ENCODE data around the gene DHRS4. TPM values are rescaled to one million over a fixed set of nuclear protein-coding genes. Genes with fewer than 3 reads are reported as not detected.

Gene DHRS4
- total and polyA plus RNA-seq, 2 of the 13 experiments (the other 11 are each of a cell fraction or from before 2014, with no cell fraction given) = 23.9 to 45.1 TPM

DNA sequence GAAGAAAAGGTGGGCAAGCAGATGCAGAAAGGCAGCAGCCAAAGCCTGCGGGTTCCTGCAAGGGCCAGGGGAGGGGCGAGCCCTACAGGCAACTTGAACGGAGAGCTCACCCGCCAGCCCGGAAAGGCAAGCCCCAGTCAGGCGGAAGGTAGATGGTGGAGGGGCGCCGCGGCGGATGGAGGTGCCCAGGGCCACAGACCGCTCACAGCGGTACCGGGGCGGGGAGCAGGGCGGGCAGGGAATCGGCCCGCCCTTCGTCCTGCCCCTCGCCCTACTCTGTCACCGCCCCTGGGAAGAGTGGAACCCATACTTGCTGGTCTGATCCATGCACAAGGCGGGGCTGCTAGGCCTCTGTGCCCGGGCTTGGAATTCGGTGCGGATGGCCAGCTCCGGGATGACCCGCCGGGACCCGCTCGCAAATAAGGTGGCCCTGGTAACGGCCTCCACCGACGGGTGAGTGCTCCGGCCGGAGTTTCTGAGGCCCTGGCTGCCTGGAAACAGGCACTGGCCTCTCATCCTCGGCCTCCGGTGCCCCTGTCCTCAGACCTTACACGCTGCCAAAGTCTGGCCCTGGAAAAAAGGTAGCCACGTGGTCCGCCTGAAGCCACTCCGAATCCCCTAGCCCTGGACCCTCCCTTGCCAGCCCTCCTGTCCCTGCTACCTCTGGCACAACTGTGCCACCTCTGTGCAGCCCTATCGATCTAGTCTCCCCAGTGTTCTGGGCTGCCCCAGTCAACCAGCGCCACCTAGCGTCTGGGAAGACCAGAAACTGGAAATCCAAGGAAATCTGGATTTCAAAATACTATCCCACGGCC, at the start of gene DHRS4 (continued):
- TF ChIP-seq STAT5B (CRISPR knock-in tag; IDR thresholded peaks at IDR 0.05) = peak; percentile 95
- TF ChIP-seq ZSCAN12 (CRISPR knock-in tag; IDR thresholded peaks at IDR 0.05) = no peak; the same call in none of the 2 replicates
- TF ChIP-seq ZNF333 (CRISPR knock-in tag; IDR thresholded peaks at IDR 0.05; ENCODE audit: borderline replicate concordance) = peak; percentile 99
- TF ChIP-seq, protein P1, sequence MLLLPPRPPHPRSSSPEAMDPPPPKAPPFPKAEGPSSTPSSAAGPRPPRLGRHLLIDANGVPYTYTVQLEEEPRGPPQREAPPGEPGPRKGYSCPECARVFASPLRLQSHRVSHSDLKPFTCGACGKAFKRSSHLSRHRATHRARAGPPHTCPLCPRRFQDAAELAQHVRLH (CRISPR knock-in tag; IDR thresholded peaks at IDR 0.05; ENCODE audit: borderline replicate concordance, low read depth) = peak; percentile 99
- peak; percentile 96 for TF ChIP-seq ZNF816 (CRISPR knock-in tag; IDR thresholded peaks at IDR 0.05; ENCODE audit: borderline replicate concordance)
- peak; percentile 97 for TF ChIP-seq ASH2L (IDR thresholded peaks at IDR 0.05; ENCODE audit: insufficient read length, low read depth, low read length)
- peak; percentile 85; the same call in 1 of the 2 replicates for TF ChIP-seq SALL2 (CRISPR knock-in tag; IDR thresholded peaks at IDR 0.05)
- TF ChIP-seq ADNP (CRISPR knock-in tag; IDR thresholded peaks at IDR 0.05) = peak; percentile 61; the same call in 1 of the 2 replicates
- TF ChIP-seq, protein P2, sequence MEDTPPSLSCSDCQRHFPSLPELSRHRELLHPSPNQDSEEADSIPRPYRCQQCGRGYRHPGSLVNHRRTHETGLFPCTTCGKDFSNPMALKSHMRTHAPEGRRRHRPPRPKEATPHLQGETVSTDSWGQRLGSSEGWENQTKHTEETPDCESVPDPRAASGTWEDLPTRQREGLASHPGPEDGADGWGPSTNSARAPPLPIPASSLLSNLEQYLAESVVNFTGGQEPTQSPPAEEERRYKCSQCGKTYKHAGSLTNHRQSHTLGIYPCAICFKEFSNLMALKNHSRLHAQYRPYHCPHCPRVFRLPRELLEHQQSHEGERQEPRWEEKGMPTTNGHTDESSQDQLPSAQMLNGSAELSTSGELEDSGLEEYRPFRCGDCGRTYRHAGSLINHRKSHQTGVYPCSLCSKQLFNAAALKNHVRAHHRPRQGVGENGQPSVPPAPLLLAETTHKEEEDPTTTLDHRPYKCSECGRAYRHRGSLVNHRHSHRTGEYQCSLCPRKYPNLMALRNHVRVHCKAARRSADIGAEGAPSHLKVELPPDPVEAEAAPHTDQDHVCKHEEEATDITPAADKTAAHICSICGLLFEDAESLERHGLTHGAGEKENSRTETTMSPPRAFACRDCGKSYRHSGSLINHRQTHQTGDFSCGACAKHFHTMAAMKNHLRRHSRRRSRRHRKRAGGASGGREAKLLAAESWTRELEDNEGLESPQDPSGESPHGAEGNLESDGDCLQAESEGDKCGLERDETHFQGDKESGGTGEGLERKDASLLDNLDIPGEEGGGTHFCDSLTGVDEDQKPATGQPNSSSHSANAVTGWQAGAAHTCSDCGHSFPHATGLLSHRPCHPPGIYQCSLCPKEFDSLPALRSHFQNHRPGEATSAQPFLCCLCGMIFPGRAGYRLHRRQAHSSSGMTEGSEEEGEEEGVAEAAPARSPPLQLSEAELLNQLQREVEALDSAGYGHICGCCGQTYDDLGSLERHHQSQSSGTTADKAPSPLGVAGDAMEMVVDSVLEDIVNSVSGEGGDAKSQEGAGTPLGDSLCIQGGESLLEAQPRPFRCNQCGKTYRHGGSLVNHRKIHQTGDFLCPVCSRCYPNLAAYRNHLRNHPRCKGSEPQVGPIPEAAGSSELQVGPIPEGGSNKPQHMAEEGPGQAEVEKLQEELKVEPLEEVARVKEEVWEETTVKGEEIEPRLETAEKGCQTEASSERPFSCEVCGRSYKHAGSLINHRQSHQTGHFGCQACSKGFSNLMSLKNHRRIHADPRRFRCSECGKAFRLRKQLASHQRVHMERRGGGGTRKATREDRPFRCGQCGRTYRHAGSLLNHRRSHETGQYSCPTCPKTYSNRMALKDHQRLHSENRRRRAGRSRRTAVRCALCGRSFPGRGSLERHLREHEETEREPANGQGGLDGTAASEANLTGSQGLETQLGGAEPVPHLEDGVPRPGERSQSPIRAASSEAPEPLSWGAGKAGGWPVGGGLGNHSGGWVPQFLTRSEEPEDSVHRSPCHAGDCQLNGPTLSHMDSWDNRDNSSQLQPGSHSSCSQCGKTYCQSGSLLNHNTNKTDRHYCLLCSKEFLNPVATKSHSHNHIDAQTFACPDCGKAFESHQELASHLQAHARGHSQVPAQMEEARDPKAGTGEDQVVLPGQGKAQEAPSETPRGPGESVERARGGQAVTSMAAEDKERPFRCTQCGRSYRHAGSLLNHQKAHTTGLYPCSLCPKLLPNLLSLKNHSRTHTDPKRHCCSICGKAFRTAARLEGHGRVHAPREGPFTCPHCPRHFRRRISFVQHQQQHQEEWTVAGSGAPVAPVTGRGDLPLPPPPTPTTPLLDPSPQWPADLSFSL (CRISPR knock-in tag; IDR thresholded peaks at IDR 0.05) = peak; percentile 83; the same call in 1 of the 2 replicates
- peak; percentile 87 for TF ChIP-seq FOXK1 (CRISPR knock-in tag; IDR thresholded peaks at IDR 0.05; ENCODE audit: borderline replicate concordance, low read depth)
- TF ChIP-seq, protein P3, sequence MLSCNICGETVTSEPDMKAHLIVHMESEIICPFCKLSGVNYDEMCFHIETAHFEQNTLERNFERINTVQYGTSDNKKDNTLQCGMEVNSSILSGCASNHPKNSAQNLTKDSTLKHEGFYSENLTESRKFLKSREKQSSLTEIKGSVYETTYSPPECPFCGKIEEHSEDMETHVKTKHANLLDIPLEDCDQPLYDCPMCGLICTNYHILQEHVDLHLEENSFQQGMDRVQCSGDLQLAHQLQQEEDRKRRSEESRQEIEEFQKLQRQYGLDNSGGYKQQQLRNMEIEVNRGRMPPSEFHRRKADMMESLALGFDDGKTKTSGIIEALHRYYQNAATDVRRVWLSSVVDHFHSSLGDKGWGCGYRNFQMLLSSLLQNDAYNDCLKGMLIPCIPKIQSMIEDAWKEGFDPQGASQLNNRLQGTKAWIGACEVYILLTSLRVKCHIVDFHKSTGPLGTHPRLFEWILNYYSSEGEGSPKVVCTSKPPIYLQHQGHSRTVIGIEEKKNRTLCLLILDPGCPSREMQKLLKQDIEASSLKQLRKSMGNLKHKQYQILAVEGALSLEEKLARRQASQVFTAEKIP (CRISPR knock-in tag; IDR thresholded peaks at IDR 0.05; ENCODE audit: borderline replicate concordance) = 0 out of 2 replicates have a peak, but pooled peaks have one; percentile 90
- peak; percentile 95 for TF ChIP-seq ZNF776 (CRISPR knock-in tag; IDR thresholded peaks at IDR 0.05)
- TF ChIP-seq, protein P4, sequence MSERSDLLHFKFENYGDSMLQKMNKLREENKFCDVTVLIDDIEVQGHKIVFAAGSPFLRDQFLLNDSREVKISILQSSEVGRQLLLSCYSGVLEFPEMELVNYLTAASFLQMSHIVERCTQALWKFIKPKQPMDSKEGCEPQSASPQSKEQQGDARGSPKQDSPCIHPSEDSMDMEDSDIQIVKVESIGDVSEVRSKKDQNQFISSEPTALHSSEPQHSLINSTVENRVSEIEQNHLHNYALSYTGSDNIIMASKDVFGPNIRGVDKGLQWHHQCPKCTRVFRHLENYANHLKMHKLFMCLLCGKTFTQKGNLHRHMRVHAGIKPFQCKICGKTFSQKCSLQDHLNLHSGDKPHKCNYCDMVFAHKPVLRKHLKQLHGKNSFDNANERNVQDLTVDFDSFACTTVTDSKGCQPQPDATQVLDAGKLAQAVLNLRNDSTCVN (CRISPR knock-in tag; IDR thresholded peaks at IDR 0.05; ENCODE audit: borderline replicate concordance) = peak; percentile 90
- TF ChIP-seq RELA (CRISPR knock-in tag; IDR thresholded peaks at IDR 0.05) = peak; percentile 88
- 0 out of 2 replicates have a peak, but pooled peaks have one; percentile 20 for TF ChIP-seq NFYB (CRISPR knock-in tag; IDR thresholded peaks at IDR 0.05)
- TF ChIP-seq RCOR2 (CRISPR knock-in tag; IDR thresholded peaks at IDR 0.05) = peak; percentile 73; the same call in 1 of the 2 replicates
- peak; percentile 81 for TF ChIP-seq ZNF251 (CRISPR knock-in tag; IDR thresholded peaks at IDR 0.05)
- no peak for TF ChIP-seq ARNT (IDR thresholded peaks at IDR 0.05)
- TF ChIP-seq MED8 (CRISPR knock-in tag; IDR thresholded peaks at IDR 0.05; ENCODE audit: insufficient replicate concordance) = no peak
- peak; percentile 82 for TF ChIP-seq ZNF644 (CRISPR knock-in tag; IDR thresholded peaks at IDR 0.05; ENCODE audit: low read depth)
